IMR-90 (cell line): ENCODE data around the gene GRID1. TPM values are rescaled to one million over a fixed set of nuclear protein-coding genes. Genes with fewer than 3 reads are reported as not detected.

Experiments used
- ATAC-seq: fragments of 200-7000 bp; cut with Tn5 transposase; 2 replicates; pipeline ENCODE4 v1.9.1; 2020; ENCODE audit warnings: low read depth, mild to moderate bottlenecking, moderate library complexity
- BruUV-seq: library from RNA; stranded (reverse); fragments of 400-500 nt; replicated peaks from 2 replicates; lab custom pipeline; 2021; lab: Mats Ljungman, UMichigan
- CTCF ChIA-PET: fragments of 300-600 bp; formaldehyde crosslinking; extraction: SDS; loops from one replicate; lab custom pipeline; 2021; ENCODE audit warnings: antibody characterized with exemption; lab: Yijun Ruan, JAX
- POLR2A ChIA-PET: fragments of 300-600 bp; sonication (Branson Sonifier 250); formaldehyde crosslinking; loops from one replicate; lab custom pipeline; 2022; ENCODE audit warnings: antibody characterized with exemption; ENCODE audit not compliant: unreplicated experiment; lab: Charles Lee
- DNase-seq: peaks from one replicate; pipeline ENCODE4 v3.0.0; 2013
- H2AFZ ChIP-seq: replicated peaks from 2 replicates; pipeline ENCODE3; 2013; ENCODE audit warnings: low read length, mild to moderate bottlenecking; ENCODE audit not compliant: poor library complexity
- H2AK5ac ChIP-seq: 2 replicates; pipeline ENCODE4 v1.6.1; 2013; ENCODE audit warnings: low read depth, low read length, inconsistent platforms
- H2AK9ac ChIP-seq: replicated peaks from 2 replicates; pipeline ENCODE3; 2013; ENCODE audit warnings: mild to moderate bottlenecking, low read depth, low read length, moderate library complexity; ENCODE audit not compliant: poor library complexity
- H2BK120ac ChIP-seq: 2 replicates; pipeline ENCODE4 v1.6.1; 2013; ENCODE audit warnings: low read depth, low read length, inconsistent platforms
- H2BK15ac ChIP-seq: 3 replicates; pipeline ENCODE4 v1.6.1; 2013; ENCODE audit warnings: low read depth, low read length, inconsistent platforms
- H2BK20ac ChIP-seq: 2 replicates; pipeline ENCODE4 v1.6.1; 2013; ENCODE audit warnings: low read depth, mild to moderate bottlenecking, inconsistent platforms, low read length, moderate library complexity
- H2BK5ac ChIP-seq: 2 replicates; pipeline ENCODE4 v1.6.1; 2013; ENCODE audit warnings: mild to moderate bottlenecking, low read depth, low read length, inconsistent platforms; ENCODE audit not compliant: poor library complexity, severe bottlenecking
- H3K14ac ChIP-seq: replicated peaks from 2 replicates; pipeline ENCODE4 v1.6.1; 2013; ENCODE audit warnings: low read depth, low read length, inconsistent platforms
- H3K18ac ChIP-seq: 2 replicates; pipeline ENCODE4 v1.6.1; 2013; ENCODE audit warnings: low read depth, low read length, control low read depth
- H3K23ac ChIP-seq: 2 replicates; pipeline ENCODE4 v1.6.1; 2013; ENCODE audit warnings: low read depth, low read length, inconsistent platforms
- H3K27ac ChIP-seq: 2 replicates; pipeline ENCODE4 v1.5.1; 2013; ENCODE audit warnings: mild to moderate bottlenecking, control low read depth, low read length; ENCODE audit not compliant: insufficient read depth
- H3K27me3 ChIP-seq: 2 replicates; pipeline ENCODE4 v1.6.1; 2013; ENCODE audit warnings: low read length; ENCODE audit not compliant: control insufficient read depth, insufficient read depth
- H3K36me3 ChIP-seq: 2 replicates; pipeline ENCODE4 v1.6.1; 2013; ENCODE audit warnings: low read length, mixed read lengths; ENCODE audit not compliant: control insufficient read depth, insufficient read depth
- H3K4ac ChIP-seq: 2 replicates; pipeline ENCODE4 v1.6.1; 2013; ENCODE audit warnings: low read depth, low read length, inconsistent platforms
- H3K4me1 ChIP-seq: 2 replicates; pipeline ENCODE4 v1.6.1; 2013; ENCODE audit warnings: low read length, mixed read lengths; ENCODE audit not compliant: control insufficient read depth, insufficient read depth
- H3K4me2 ChIP-seq: 2 replicates; pipeline ENCODE4 v1.6.1; 2013; ENCODE audit warnings: low read depth, mild to moderate bottlenecking, control low read depth, low read length, moderate library complexity
- H3K4me3 ChIP-seq: 2 replicates; pipeline ENCODE4 v1.5.1; 2013; ENCODE audit warnings: low read depth, mild to moderate bottlenecking, control low read depth, low read length, moderate library complexity; ENCODE audit not compliant: insufficient read depth
- H3K56ac ChIP-seq: 2 replicates; pipeline ENCODE4 v1.6.1; 2013; ENCODE audit warnings: low read length, inconsistent platforms; ENCODE audit not compliant: insufficient read depth; ENCODE audit errors: extremely low read depth
- H3K79me1 ChIP-seq, 2 experiments: 2 replicates each; pipeline ENCODE4 v1.6.1; 2013; ENCODE audit warnings: low read length in 2 of 2, inconsistent platforms in 1 of 2, low read depth in 1 of 2
- H3K9ac ChIP-seq: 2 replicates; pipeline ENCODE4 v1.6.1; 2013; ENCODE audit warnings: low read depth, low read length, control low read depth
- H3K9me1 ChIP-seq: 2 replicates; pipeline ENCODE4 v1.6.1; 2013; ENCODE audit warnings: low read length, inconsistent platforms; ENCODE audit not compliant: insufficient read depth
- H3K9me3 ChIP-seq: 2 replicates; pipeline ENCODE4 v1.6.1; 2013; ENCODE audit warnings: low read length; ENCODE audit not compliant: control insufficient read depth, insufficient read depth
- H4K20me1 ChIP-seq: 2 replicates; pipeline ENCODE4 v1.6.1; 2013; ENCODE audit warnings: low read length, inconsistent platforms; ENCODE audit not compliant: insufficient read depth
- H4K5ac ChIP-seq: 2 replicates; pipeline ENCODE4 v1.6.1; 2013; ENCODE audit warnings: mild to moderate bottlenecking, low read depth, low read length, control low read depth
- H4K8ac ChIP-seq, 2 experiments: 2 replicates each; pipeline ENCODE4 v1.6.1; 2013; ENCODE audit warnings: low read depth in 2 of 2, low read length in 2 of 2, control low read depth in 1 of 2, inconsistent platforms in 1 of 2
- H4K91ac ChIP-seq: 2 replicates; pipeline ENCODE4 v1.6.1; 2013; ENCODE audit warnings: low read depth, low read length, inconsistent platforms; ENCODE audit not compliant: insufficient read depth
- BHLHE40 ChIP-seq: fragments of 150-350 bp; IDR thresholded peaks from 2 replicates; pipeline ENCODE4 v1.6.1; 2016; ENCODE audit warnings: mild to moderate bottlenecking, low read depth, low read length
- CEBPB ChIP-seq: IDR thresholded peaks from 2 replicates; pipeline ENCODE4 v1.6.1; 2012; ENCODE audit warnings: low read depth, low read length, improper control_type of control experiment
- CHD1 ChIP-seq: IDR thresholded peaks from 2 replicates; pipeline ENCODE4 v1.6.1; 2012; ENCODE audit warnings: low read depth, low read length, improper control_type of control experiment
- CTCF ChIP-seq: conservative IDR thresholded peaks from 2 replicates; pipeline ENCODE4 v1.5.1; 2012; ENCODE audit warnings: mild to moderate bottlenecking, low read depth, low read length, improper control_type of control experiment
- ELK1 ChIP-seq: fragments of 150-350 bp; IDR thresholded peaks from 2 replicates; pipeline ENCODE4 v1.6.1; 2016; ENCODE audit warnings: low read depth, mild to moderate bottlenecking, low read length, moderate library complexity, borderline replicate concordance
- FOS ChIP-seq: fragments of 150-350 bp; IDR thresholded peaks from 2 replicates; pipeline ENCODE4 v1.6.1; 2016; ENCODE audit warnings: low read depth, low read length
- MAFK ChIP-seq: IDR thresholded peaks from 2 replicates; pipeline ENCODE4 v1.6.1; 2012; ENCODE audit warnings: low read depth, low read length, improper control_type of control experiment
- MAZ ChIP-seq: IDR thresholded peaks from 2 replicates; pipeline ENCODE4 v1.6.1; 2012; ENCODE audit warnings: low read depth, mild to moderate bottlenecking, low read length, improper control_type of control experiment, moderate library complexity, borderline replicate concordance
- MXI1 ChIP-seq: IDR thresholded peaks from 2 replicates; pipeline ENCODE4 v1.6.1; 2012; ENCODE audit warnings: low read depth, mild to moderate bottlenecking, low read length, moderate library complexity, borderline replicate concordance
- NFE2L2 ChIP-seq: fragments of 150-350 bp; IDR thresholded peaks from 2 replicates; pipeline ENCODE4 v1.6.1; 2016; ENCODE audit warnings: low read depth, mild to moderate bottlenecking, low read length
- POLR2A ChIP-seq: IDR thresholded peaks from 2 replicates; pipeline ENCODE4 v1.6.1; 2012; ENCODE audit warnings: mild to moderate bottlenecking, low read depth, low read length
- RAD21 ChIP-seq: IDR thresholded peaks from 2 replicates; pipeline ENCODE4 v1.6.1; 2012; ENCODE audit warnings: low read length, improper control_type of control experiment
- RCOR1 ChIP-seq: IDR thresholded peaks from 2 replicates; pipeline ENCODE4 v1.6.1; 2012; ENCODE audit warnings: mild to moderate bottlenecking, low read length, improper control_type of control experiment; ENCODE audit not compliant: insufficient replicate concordance
- RFX5 ChIP-seq: IDR thresholded peaks from 2 replicates; pipeline ENCODE4 v1.8.0; 2012; ENCODE audit warnings: low read depth, mild to moderate bottlenecking, low read length, moderate library complexity
- SMC3 ChIP-seq: fragments of 150-350 bp; IDR thresholded peaks from 2 replicates; pipeline ENCODE4 v1.6.1; 2016; ENCODE audit warnings: low read depth, mild to moderate bottlenecking, antibody characterized with exemption, low read length, moderate library complexity
- USF2 ChIP-seq: fragments of 150-350 bp; IDR thresholded peaks from 2 replicates; pipeline ENCODE4 v1.6.1; 2017; ENCODE audit warnings: mild to moderate bottlenecking, antibody characterized with exemption, low read length, low read depth
- WGBS, 2 experiments: methylation state at CpG; one replicate each; pipeline versions ENCODE4 v1.1.5 to v1.1.7; 2013; ENCODE audit warnings: missing lambda C conversion rate in 2 of 2; ENCODE audit not compliant: insufficient read length in 1 of 2; ENCODE audit errors: extremely low coverage in 2 of 2; 5-methylcytosine and 5-hydroxymethylcytosine counted together
- dilution Hi-C: fragments of 300-500 bp; cut with HindIII; formaldehyde crosslinking; loops from one replicate; pipeline ENCODE4 v1.14.3; 2018; ENCODE audit warnings: low sequenced_read_pairs; ENCODE audit not compliant: unreplicated experiment
- in situ Hi-C: fragments of 300-500 bp; cut with MboI; formaldehyde crosslinking; loops from 3 replicates; pipeline ENCODE4 v1.14.3; 2019; ENCODE audit warnings: low sequenced_read_pairs, inconsistent platforms, mixed read lengths
- intact Hi-C: fragments of 100-400 bp; cut with micrococcal nuclease; formaldehyde crosslinking; loops from 2 replicates; pipeline ENCODE4 v1.10.0; 2022
- polyA plus RNA-seq, 3 experiments: library from polyadenylated mRNA; depleted of rRNA; stranded (reverse); fragments of >200 nt; gene quantifications; 2 replicates each; pipeline ENCODE4 v1.2.3, GENCODE V29; 2012; ENCODE audit warnings: low replicate concordance in 1 of 3
- total RNA-seq: library from RNA; depleted of rRNA; stranded (reverse); fragments of >200 nt; gene quantifications from 2 replicates; pipeline ENCODE4 v1.2.3, GENCODE V29; 2012

The GRID1 gene
- total and polyA plus RNA-seq, 2 of the 4 experiments (the other 2 are of a cell fraction), result not detected

GRCh38 chr10:86199041-86199440 is 167.6 kb downstream of the GRID1 start:
- intact Hi-C loops, result no loop called here
- H4K5ac ChIP-seq, result no peak overlapping the region
- no peaks in the 10 kb centered on the region for H3K79me1 ChIP-seq
- H3K27ac ChIP-seq, result no peak overlapping the region
- H3K14ac ChIP-seq, result no peak overlapping the region
- no peak overlapping the region for H2BK20ac ChIP-seq
- in situ Hi-C loops, result loop anchor here (25.0 kb wide), 1 partner anchor 388 kb away; no protein-coding TSS in a partner anchor
- H2BK5ac ChIP-seq, result no peak overlapping the region
- H4K8ac ChIP-seq, result no peak overlapping the region
- H3K4me1 ChIP-seq, result no peaks in the 10 kb centered on the region
- no peaks in the 10 kb centered on the region for H3K36me3 ChIP-seq
- no peaks in the 10 kb centered on the region for H4K20me1 ChIP-seq
- H2BK120ac ChIP-seq, result no peak overlapping the region
- H3K18ac ChIP-seq, result no peak overlapping the region
- TF ChIP-seq CEBPB (no peak), RAD21 (no peak), MAFK (no peak), MXI1 (no peak), USF2 (no peak), RCOR1 (no peak), SMC3 (no peak), BHLHE40 (no peak), CHD1 (no peak), NFE2L2 (no peak), MAZ (no peak), FOS (no peak), RFX5 (no peak), CTCF (no peak), POLR2A (no peak), ELK1 (no peak)
- no peaks in the 10 kb centered on the region for H3K9me1 ChIP-seq
- H3K4me3 ChIP-seq, result no peak overlapping the region
- H3K56ac ChIP-seq, result no peak overlapping the region
- CTCF ChIA-PET, result no interaction called here
- no peak for DNase-seq
- no CpG with 5 or more reads among the region's 1 CpG for WGBS, 2 experiments
- BruUV-seq, result no TSS peak
- dilution Hi-C loops, result no loop called here
- H3K4me2 ChIP-seq, result no peak overlapping the region
- no peak overlapping the region for H2AFZ ChIP-seq
- ATAC-seq, result no peak
- H3K9ac ChIP-seq, result no peak overlapping the region
- H2AK9ac ChIP-seq, result no peak overlapping the region
- no peak overlapping the region for H2BK15ac ChIP-seq
- H4K91ac ChIP-seq, result no peak overlapping the region
- H3K4ac ChIP-seq, result no peak overlapping the region
- H3K9me3 ChIP-seq, result no peaks in the 10 kb centered on the region
- H2AK5ac ChIP-seq, result no peak overlapping the region
- POLR2A ChIA-PET, result no interaction called here
- no peak overlapping the region for H3K23ac ChIP-seq
- no peaks in the 10 kb centered on the region for H3K27me3 ChIP-seq
